Naive thymus-derived CD8-positive, alpha-beta T cell (primary cell): ENCODE measurements around the gene SDE2. TPM values are rescaled to one million over a fixed set of nuclear protein-coding genes. Genes with fewer than 3 reads are reported as not detected.
"Not testable (repeated sequence)": the region's sequence is repeated elsewhere in the genome, so short reads cannot be mapped to it uniquely, and the experiment has no call there.

Experiments used
- ATAC-seq, 2 donors: fragments of 150-1000 bp; cut with Tn5 transposase in 1 of 2; sonication (Bioruptor Pico), chemical (Tn5 transposase) in 1 of 2; 1 replicate in 1 of 2; 2 replicates in 1 of 2; pipeline ENCODE4 v1.10.0; 2021; ENCODE audit warnings: mild to moderate bottlenecking in 2 of 2, moderate library complexity in 2 of 2
- POLR2A ChIA-PET: fragments of 350-600 bp; sonication (Branson Sonifier 250); formaldehyde crosslinking; loops from one replicate; lab custom pipeline; 2021; ENCODE audit warnings: antibody characterized with exemption; lab: Charles Lee
- DNase-seq, 10 donors: peaks; one replicate each; pipeline versions ENCODE4 v3.0.0 to v3.0.0-alpha.2; 2020 to 2022
- H3K27ac Mint-ChIP-seq, 10 donors: one replicate each; pipeline ENCODE4 v1.8.0; 2020 to 2022; ENCODE audit warnings: mild to moderate bottlenecking in 10 of 10, mixed read lengths in 10 of 10, moderate library complexity in 4 of 10, inconsistent platforms in 1 of 10
- H3K27me3 Mint-ChIP-seq, 5 donors: one replicate each; pipeline ENCODE4 v1.8.0; 2021 to 2022; ENCODE audit warnings: mixed read lengths in 5 of 5
- H3K36me3 Mint-ChIP-seq, 3 donors: one replicate each; pipeline ENCODE4 v1.8.0; 2020 to 2022; ENCODE audit warnings: mixed read lengths in 3 of 3, mild to moderate bottlenecking in 2 of 3, inconsistent platforms in 1 of 3
- H3K4me1 Mint-ChIP-seq, 4 donors: one replicate each; pipeline ENCODE4 v1.8.0; 2021 to 2022; ENCODE audit warnings: mixed read lengths in 4 of 4
- H3K4me3 Mint-ChIP-seq, 10 donors: one replicate each; pipeline ENCODE4 v1.8.0; 2020 to 2022; ENCODE audit warnings: mild to moderate bottlenecking in 10 of 10, mixed read lengths in 10 of 10, moderate library complexity in 6 of 10, inconsistent platforms in 1 of 10
- H3K9me3 Mint-ChIP-seq, 9 donors: one replicate each; pipeline ENCODE4 v1.8.0; 2020 to 2022; ENCODE audit warnings: mixed read lengths in 9 of 9, mild to moderate bottlenecking in 3 of 9, inconsistent platforms in 1 of 9, moderate library complexity in 1 of 9
- polyA plus RNA-seq, 3 donors: library from polyadenylated mRNA; unstranded; fragments of 300-500 nt; fragmentation: Illumina TruSeq; gene quantifications; one replicate each; pipeline ENCODE4 v1.2.3, GENCODE V29; 2021
- total RNA-seq, 8 experiments: library from RNA in 2 of 8; stranded (reverse) in 2 of 8; gene quantifications; one replicate each; pipeline ENCODE4 v1.2.3 and lab custom pipeline; 2021 to 2026

Gene SDE2
- total and polyA plus RNA-seq, 5 experiments from 2014 or later, result 5.1 to 22.5 (median 12.0) TPM

- no peak for DNase-seq
- ATAC-seq, result no peak
- no peak overlapping the region for H3K4me3 Mint-ChIP-seq
- H3K27me3 Mint-ChIP-seq, result peaks cover 0 to 11% (median 4%) of the 10 kb centered on the region in 5 donors
- POLR2A ChIA-PET, result interaction anchor here (0.5 kb wide), 1 partner anchor 106 kb away, joined by 6 read pairs; no protein-coding TSS in a partner anchor
- H3K4me1 Mint-ChIP-seq, result peaks cover 7 to 24% (median 16%) of the 10 kb centered on the region in 4 donors
- no peaks in the 10 kb centered on the region for H3K9me3 Mint-ChIP-seq
- no peak overlapping the region for H3K27ac Mint-ChIP-seq
- H3K36me3 Mint-ChIP-seq, result no peaks in the 10 kb centered on the region
Observed at GRCh38 chr1:225946803-225947202, 52.3 kb downstream of the SDE2 start.

DNA sequence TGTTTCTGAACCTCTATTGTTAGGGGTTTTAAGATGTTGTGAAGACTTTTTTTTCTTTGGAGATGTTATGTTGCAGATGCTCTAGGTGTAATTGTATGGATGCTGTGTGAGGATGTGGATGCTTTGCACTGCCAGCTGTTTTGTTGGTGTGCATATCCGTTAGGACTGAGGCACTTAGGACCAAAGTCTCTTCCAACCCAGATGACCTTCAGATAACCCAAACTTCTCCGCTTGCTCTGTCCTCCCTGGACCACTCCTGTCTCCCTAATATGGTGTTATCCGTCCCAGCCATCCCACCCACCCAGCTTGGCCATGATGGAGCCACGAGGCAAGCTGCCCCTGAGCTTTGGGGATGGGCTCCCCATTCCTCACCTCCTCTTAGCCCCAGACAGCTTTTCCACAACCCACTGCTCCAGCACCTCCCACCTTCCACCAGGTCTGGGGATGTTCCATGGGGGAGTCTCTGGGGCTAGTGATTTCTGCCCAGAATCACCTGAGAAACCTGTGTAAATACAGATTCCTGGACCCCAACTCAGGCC, 53.0 kb downstream of the SDE2 start:
- Mint-ChIP-seq H3K4me1 (peaks cover 10 to 22% (median 16%) of the 10 kb centered on the region in 4 donors), H3K9me3 (no peaks in the 10 kb centered on the region), H3K4me3 (no peak overlapping the region), H3K36me3 (no peaks in the 10 kb centered on the region), H3K27me3 (peaks cover 0 to 11% (median 2%) of the 10 kb centered on the region in 5 donors), H3K27ac (peak overlapping the region in 1 of 10 donors; percentile 31)
- ATAC-seq (no peak), DNase-seq (no peak)
- POLR2A ChIA-PET, result interaction anchor here (1.7 to 2.7 kb wide), 2 partner anchors 19 to 64 kb away, joined by 4 to 12 read pairs; partner anchors contain the start of gene TMEM63A

DNA sequence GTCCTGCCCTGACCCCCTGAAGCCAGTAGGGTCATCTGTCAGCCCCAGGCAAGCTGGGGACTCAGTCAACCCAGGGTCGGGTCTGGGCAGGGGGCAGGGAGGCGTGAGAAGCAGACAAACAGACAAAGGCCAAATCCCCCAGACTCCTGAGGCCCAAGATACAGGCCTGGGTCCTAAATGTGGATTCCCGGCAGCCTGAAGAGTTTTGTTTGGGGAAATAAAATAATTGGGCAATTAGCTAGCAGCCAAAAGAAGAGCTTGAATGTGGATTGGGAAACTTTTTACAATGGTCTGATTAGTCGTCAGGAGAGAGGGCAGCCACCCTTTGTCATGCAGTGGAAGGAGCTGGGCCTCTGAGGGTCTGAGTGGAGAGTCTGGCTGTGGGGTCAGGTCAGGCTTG, 53.6 kb downstream of the SDE2 start:
- ATAC-seq (no peak), DNase-seq (no peak)
- H3K4me1 Mint-ChIP-seq, result peaks cover 10 to 22% (median 16%) of the 10 kb centered on the region in 4 donors
- peaks cover 0 to 5% (median 2%) of the 10 kb centered on the region in 5 donors for H3K27me3 Mint-ChIP-seq
- POLR2A ChIA-PET, result interaction anchor here (0.6 to 2.7 kb wide), 7 partner anchors 9 to 635 kb away, joined by 3 to 12 read pairs (median 4); partner anchors contain the start of genes PYCR2, SRP9 and TMEM63A
- peak overlapping the region in 2 of 10 donors; percentile 49 to 69 for H3K4me3 Mint-ChIP-seq
- H3K36me3 Mint-ChIP-seq, result no peaks in the 10 kb centered on the region
- H3K27ac Mint-ChIP-seq, result peak overlapping the region in 1 of 10 donors; percentile 83
- no peaks in the 10 kb centered on the region for H3K9me3 Mint-ChIP-seq

- ATAC-seq, result peak; percentile 74 to 86
- H3K9me3 Mint-ChIP-seq, result no peaks in the 10 kb centered on the region
- peaks cover 10 to 22% (median 17%) of the 10 kb centered on the region in 4 donors for H3K4me1 Mint-ChIP-seq
- H3K4me3 Mint-ChIP-seq, result peak overlapping the region; percentile 20 to 77 (median 67)
- peaks cover 0 to 3% (median 0%) of the 10 kb centered on the region in 5 donors for H3K27me3 Mint-ChIP-seq
- H3K27ac Mint-ChIP-seq, result peak overlapping the region in 9 of 10 donors; percentile 27 to 91 (median 76)
- DNase-seq, result no peak
- POLR2A ChIA-PET, result interaction anchor here (0.6 to 2.7 kb wide), 9 partner anchors 9 to 635 kb away, joined by 3 to 12 read pairs (median 4); partner anchors contain the start of genes PYCR2, SRP9 and TMEM63A
- no peaks in the 10 kb centered on the region for H3K36me3 Mint-ChIP-seq
Observed at GRCh38 chr1:225944951-225945350, 54.2 kb downstream of the SDE2 start.

GRCh38 chr1:225944387-225944786, 54.8 kb downstream of the SDE2 start:
- ATAC-seq, result no peak
- Mint-ChIP-seq H3K4me3 (peak overlapping the region in 7 of 10 donors; percentile 7 to 73 (median 68)), H3K27ac (peak overlapping the region in 5 of 10 donors; percentile 42 to 91 (median 73))

GRCh38 chr1:225943582-225943981, 55.6 kb downstream of the SDE2 start:
- Mint-ChIP-seq H3K9me3 (no peaks in the 10 kb centered on the region), H3K4me3 (peak overlapping the region in 1 of 10 donors; percentile 62), H3K4me1 (peaks cover 10 to 22% (median 17%) of the 10 kb centered on the region in 4 donors), H3K36me3 (no peaks in the 10 kb centered on the region), H3K27me3 (peaks cover 0 to 3% (median 0%) of the 10 kb centered on the region in 5 donors), H3K27ac (peak overlapping the region in 3 of 10 donors; percentile 29 to 47 (median 40))
- ATAC-seq, result no peak
- POLR2A ChIA-PET, result interaction anchor here (2.0 to 2.7 kb wide), 2 partner anchors 20 to 62 kb away, joined by 6 to 12 read pairs; partner anchors contain the start of genes PYCR2 and TMEM63A
- no peak for DNase-seq

More at GRCh38 chr1:225944387-225944786, 54.8 kb downstream of the SDE2 start:
- Mint-ChIP-seq H3K27me3 (peaks cover 0 to 3% (median 0%) of the 10 kb centered on the region in 5 donors), H3K36me3 (no peaks in the 10 kb centered on the region), H3K9me3 (no peaks in the 10 kb centered on the region), H3K4me1 (peaks cover 10 to 22% (median 17%) of the 10 kb centered on the region in 4 donors)
- DNase-seq, result no peak
- POLR2A ChIA-PET, result interaction anchor here (0.6 to 2.7 kb wide), 8 partner anchors 10 to 167 kb away, joined by 3 to 12 read pairs (median 4); partner anchors contain the start of genes PYCR2, SRP9 and TMEM63A

DNA sequence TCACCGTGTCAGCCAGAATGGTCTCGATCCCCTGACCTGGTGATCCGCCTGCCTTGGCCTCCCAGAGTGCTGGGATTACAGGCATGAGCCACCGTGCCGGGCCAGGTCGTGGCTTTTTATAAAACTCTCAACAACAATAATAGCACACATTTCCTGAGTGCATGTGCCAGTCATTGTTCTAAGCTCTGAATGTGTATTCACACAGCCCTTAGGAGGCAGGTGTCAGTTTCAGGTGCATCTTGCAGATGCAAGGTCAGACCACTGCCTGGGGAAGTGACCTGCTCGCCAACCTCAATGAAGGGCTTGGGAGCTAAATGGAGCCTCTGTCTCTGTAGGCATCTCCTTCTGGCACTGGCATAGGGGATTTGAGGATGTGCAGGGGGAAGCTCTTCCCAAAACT, 56.6 kb downstream of the SDE2 start:
- Mint-ChIP-seq H3K36me3 (no peaks in the 10 kb centered on the region), H3K4me3 (no peak overlapping the region), H3K27ac (no peak overlapping the region), H3K4me1 (peaks cover 7 to 22% (median 17%) of the 10 kb centered on the region in 4 donors), H3K9me3 (no peaks in the 10 kb centered on the region), H3K27me3 (no peaks in the 10 kb centered on the region)
- DNase-seq (no peak), ATAC-seq (no peak)
- POLR2A ChIA-PET, result interaction anchor here (1.0 kb wide), 1 partner anchor 12 kb away, joined by 3 read pairs; no protein-coding TSS in a partner anchor

DNA sequence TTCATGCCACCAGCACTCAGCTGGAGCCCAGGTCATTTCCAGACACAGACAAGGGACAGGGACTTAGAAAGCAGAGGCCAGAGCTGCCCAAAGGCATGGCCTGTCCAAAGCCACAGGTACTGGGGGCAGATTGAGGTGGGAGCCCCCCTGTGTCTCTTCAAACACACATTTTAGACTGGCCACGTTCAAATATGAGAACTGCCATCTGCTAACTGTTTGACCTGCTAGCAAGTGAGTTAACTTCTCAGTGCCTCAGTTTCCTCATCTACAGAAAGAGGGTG, 57.3 kb downstream of the SDE2 start:
- peaks cover 8 to 22% (median 18%) of the 10 kb centered on the region in 4 donors for H3K4me1 Mint-ChIP-seq
- H3K9me3 Mint-ChIP-seq, result no peaks in the 10 kb centered on the region
- DNase-seq (no peak), ATAC-seq (no peak)
- no peak overlapping the region for H3K4me3 Mint-ChIP-seq
- POLR2A ChIA-PET, result no interaction called here
- no peaks in the 10 kb centered on the region for H3K27me3 Mint-ChIP-seq
- no peak overlapping the region for H3K27ac Mint-ChIP-seq
- H3K36me3 Mint-ChIP-seq, result no peaks in the 10 kb centered on the region

GRCh38 chr1:225941187-225941941, 57.8 kb downstream of the SDE2 start, which contains the start of gene LEFTY2:
TSS of gene LEFTY2 (minus strand) at chr1:225941220. CDS start at chr1:225941140, 80 bp downstream.
- no peaks in the 10 kb centered on the region for H3K9me3 Mint-ChIP-seq
- H3K27ac Mint-ChIP-seq, result peak within 1 kb of the TSS in 2 of 10 donors; percentile 53 to 62
- peaks cover 8 to 22% (median 18%) of the 10 kb centered on the region in 4 donors for H3K4me1 Mint-ChIP-seq
- no peaks in the 10 kb centered on the region for H3K27me3 Mint-ChIP-seq
- no peak for DNase-seq
- POLR2A ChIA-PET, result interaction anchor here (0.6 kb wide), 1 partner anchor 44 kb away, joined by 3 read pairs; no protein-coding TSS in a partner anchor
- no peaks in the 10 kb centered on the region for H3K36me3 Mint-ChIP-seq
- ATAC-seq, result no peak
- peak within 1 kb of the TSS in 4 of 10 donors; percentile 22 to 58 (median 38) for H3K4me3 Mint-ChIP-seq

GRCh38 chr1:225940385-225941151, 58.6 kb downstream of the SDE2 start:
- H3K36me3 Mint-ChIP-seq, result no peaks in the 10 kb centered on the region
- no peak for ATAC-seq
- H3K9me3 Mint-ChIP-seq, result no peaks in the 10 kb centered on the region
- POLR2A ChIA-PET, result interaction anchor here (0.6 kb wide), 1 partner anchor 43 kb away, joined by 3 read pairs; no protein-coding TSS in a partner anchor
- peak overlapping the region in 1 of 10 donors; percentile 39 for H3K4me3 Mint-ChIP-seq
- peaks cover 8 to 22% (median 17%) of the 10 kb centered on the region in 4 donors for H3K4me1 Mint-ChIP-seq
- H3K27ac Mint-ChIP-seq, result peak overlapping the region in 1 of 10 donors; percentile 53
- DNase-seq, result no peak
- H3K27me3 Mint-ChIP-seq, result no peaks in the 10 kb centered on the region

- H3K36me3 Mint-ChIP-seq, H3K9me3 Mint-ChIP-seq, POLR2A ChIA-PET, ATAC-seq, H3K27me3 Mint-ChIP-seq, DNase-seq: not testable (repeated sequence)
- peak overlapping the region in 4 of 10 donors; percentile 22 to 58 (median 38) for H3K4me3 Mint-ChIP-seq
- H3K4me1 Mint-ChIP-seq, result peaks cover 8 to 17% (median 11%) of the 10 kb centered on the region in 4 donors
- H3K27ac Mint-ChIP-seq, result peak overlapping the region in 1 of 10 donors; percentile 53
Observed at GRCh38 chr1:225939939-225940310, 59.2 kb downstream of the SDE2 start.
